ENCODE data around the gene ANO1. TPM values are rescaled to one million over a fixed set of nuclear protein-coding genes. Genes with fewer than 3 reads are reported as not detected.

ANO1 gene
- total RNA-seq, 2 experiments from 2014 or later = not detected

DNA sequence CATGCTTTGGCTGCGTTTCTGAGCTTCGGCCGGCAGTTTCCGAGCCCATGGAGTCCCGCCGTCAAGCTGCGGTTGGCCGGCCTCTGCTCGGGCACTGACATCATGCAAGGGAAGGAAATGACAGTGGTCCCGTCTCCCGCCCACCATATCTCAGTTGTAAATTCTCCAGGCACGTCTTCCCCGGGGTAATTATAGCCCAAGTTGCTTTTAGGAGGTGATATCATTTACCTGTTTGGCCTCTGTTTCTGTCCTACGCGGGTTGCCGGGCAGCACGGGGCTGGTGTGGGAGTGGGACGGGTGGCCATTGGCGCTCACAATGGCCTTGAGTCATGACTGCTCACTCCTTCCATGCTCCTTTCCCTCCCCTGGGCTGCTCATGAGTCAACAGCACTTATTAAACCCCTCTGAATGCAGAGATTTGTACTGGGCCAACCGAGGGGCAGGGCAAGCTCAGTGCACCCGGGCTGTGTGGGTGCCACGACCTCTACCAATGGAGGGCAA is 4.2 kb upstream of the ANO1 start:
- no peak for ATAC-seq (ENCODE audit: poor library complexity)
- Mint-ChIP-seq H3K27me3 (peaks cover 87% of the 10 kb centered on the region), H3K27ac (no peak overlapping the region), H3K9me3 (no peaks in the 10 kb centered on the region), H3K4me1 (ENCODE audit: low read depth) (no peaks in the 10 kb centered on the region), H3K4me3 (no peak overlapping the region), H3K36me3 (ENCODE audit: low read depth) (no peaks in the 10 kb centered on the region)
- intact Hi-C loops (cut with DNase I, micrococcal nuclease) = loop anchor here in 1 of 2 experiments (10.0 kb wide), 1 partner anchor 129 kb away; no protein-coding TSS in a partner anchor
- Histone ChIP-seq H3K9me3 (ENCODE audit: control insufficient read depth in 1 of 2, insufficient read depth in 1 of 2, low read length in 2 of 2) (no peaks in the 10 kb centered on the region), H3K4me3 (ENCODE audit: low read length) (no peak overlapping the region), H3K36me3 (ENCODE audit: insufficient read depth, low read length) (no peaks in the 10 kb centered on the region), H3K4me1 (ENCODE audit: insufficient read depth, low read length) (no peaks in the 10 kb centered on the region), H3K27me3 (ENCODE audit: control insufficient read depth in 1 of 2, insufficient read depth in 2 of 2, low read length in 2 of 2) (peaks cover 42 to 65% of the 10 kb centered on the region in 2 experiments), H3K27ac (ENCODE audit: low read depth in 1 of 2, low read length in 2 of 2) (no peak overlapping the region)
- CTCF ChIA-PET = no interaction called here
- POLR2A ChIA-PET = interaction anchor here (0.5 kb wide), 1 partner anchor 140 kb away, joined by 3 read pairs; no protein-coding TSS in a partner anchor
- TF ChIP-seq, protein P1, sequence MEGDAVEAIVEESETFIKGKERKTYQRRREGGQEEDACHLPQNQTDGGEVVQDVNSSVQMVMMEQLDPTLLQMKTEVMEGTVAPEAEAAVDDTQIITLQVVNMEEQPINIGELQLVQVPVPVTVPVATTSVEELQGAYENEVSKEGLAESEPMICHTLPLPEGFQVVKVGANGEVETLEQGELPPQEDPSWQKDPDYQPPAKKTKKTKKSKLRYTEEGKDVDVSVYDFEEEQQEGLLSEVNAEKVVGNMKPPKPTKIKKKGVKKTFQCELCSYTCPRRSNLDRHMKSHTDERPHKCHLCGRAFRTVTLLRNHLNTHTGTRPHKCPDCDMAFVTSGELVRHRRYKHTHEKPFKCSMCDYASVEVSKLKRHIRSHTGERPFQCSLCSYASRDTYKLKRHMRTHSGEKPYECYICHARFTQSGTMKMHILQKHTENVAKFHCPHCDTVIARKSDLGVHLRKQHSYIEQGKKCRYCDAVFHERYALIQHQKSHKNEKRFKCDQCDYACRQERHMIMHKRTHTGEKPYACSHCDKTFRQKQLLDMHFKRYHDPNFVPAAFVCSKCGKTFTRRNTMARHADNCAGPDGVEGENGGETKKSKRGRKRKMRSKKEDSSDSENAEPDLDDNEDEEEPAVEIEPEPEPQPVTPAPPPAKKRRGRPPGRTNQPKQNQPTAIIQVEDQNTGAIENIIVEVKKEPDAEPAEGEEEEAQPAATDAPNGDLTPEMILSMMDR (IDR thresholded peaks at IDR 0.05) = no peak
- no peak for DNase-seq

DNA sequence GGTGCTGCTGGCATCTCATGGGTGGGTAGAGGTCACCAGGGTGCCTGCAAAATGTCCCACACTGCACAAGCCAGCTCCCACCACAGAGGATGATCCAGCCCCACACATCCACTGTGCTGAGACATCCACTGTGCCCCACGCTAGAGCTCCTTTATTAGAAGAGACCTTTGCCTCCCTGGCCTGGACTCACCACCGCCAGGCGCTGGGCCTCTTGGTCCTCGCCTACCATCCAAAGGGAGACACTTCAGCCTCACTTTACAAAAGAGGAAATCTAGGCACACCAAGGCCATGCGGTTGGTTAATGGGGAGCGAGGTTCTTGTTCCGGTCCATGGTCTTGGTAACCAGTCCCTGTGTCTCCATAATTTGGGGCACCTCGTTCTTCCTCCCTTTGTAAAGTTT is 3.4 kb upstream of the ANO1 start:
- H3K9me3 Mint-ChIP-seq = no peaks in the 10 kb centered on the region
- ChIA-PET CTCF (no interaction called here), POLR2A (no interaction called here)
- Histone ChIP-seq H3K36me3 (ENCODE audit: insufficient read depth, low read length) (no peaks in the 10 kb centered on the region), H3K4me1 (ENCODE audit: insufficient read depth, low read length) (no peaks in the 10 kb centered on the region), H3K9me3 (ENCODE audit: control insufficient read depth in 1 of 2, insufficient read depth in 1 of 2, low read length in 2 of 2) (no peaks in the 10 kb centered on the region), H3K4me3 (ENCODE audit: low read length) (no peak overlapping the region), H3K27ac (ENCODE audit: low read depth in 1 of 2, low read length in 2 of 2) (no peak overlapping the region), H3K27me3 (ENCODE audit: control insufficient read depth in 1 of 2, insufficient read depth in 2 of 2, low read length in 2 of 2) (peaks cover 45 to 67% of the 10 kb centered on the region in 2 experiments)
- intact Hi-C loops (cut with DNase I, micrococcal nuclease) = loop anchor here in 1 of 2 experiments (10.0 kb wide), 1 partner anchor 130 kb away; no protein-coding TSS in a partner anchor
- H3K36me3 Mint-ChIP-seq (ENCODE audit: low read depth) = no peaks in the 10 kb centered on the region
- peaks cover 79% of the 10 kb centered on the region for H3K27me3 Mint-ChIP-seq
- H3K4me3 Mint-ChIP-seq = no peak overlapping the region
- DNase-seq (no peak), ATAC-seq (ENCODE audit: poor library complexity) (no peak)
- TF ChIP-seq, protein P1 (IDR thresholded peaks at IDR 0.05) = no peak
- no peak overlapping the region for H3K27ac Mint-ChIP-seq
- no peaks in the 10 kb centered on the region for H3K4me1 Mint-ChIP-seq (ENCODE audit: low read depth)

DNA sequence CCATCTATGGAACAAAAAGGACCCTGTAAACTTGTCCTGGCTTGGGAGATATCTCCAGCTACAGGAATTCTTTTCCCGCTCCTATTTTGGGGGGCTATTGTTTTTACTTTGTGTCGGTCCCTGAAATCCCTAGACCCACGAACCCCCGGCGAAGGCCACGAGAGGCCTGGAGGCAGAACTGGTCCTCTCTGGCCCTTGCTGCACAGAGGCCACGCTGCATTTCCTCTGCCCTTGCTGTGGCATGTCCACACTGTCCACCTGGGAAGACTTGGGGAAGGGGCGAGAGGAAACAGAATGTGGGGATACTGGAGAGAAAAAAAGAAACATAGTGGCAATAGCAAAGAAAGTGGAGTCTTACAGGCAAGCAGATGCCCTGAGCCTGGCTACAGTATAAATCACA is 2.3 kb upstream of the ANO1 start:
- ChIA-PET CTCF (no interaction called here), POLR2A (no interaction called here)
- Mint-ChIP-seq H3K9me3 (no peaks in the 10 kb centered on the region), H3K36me3 (ENCODE audit: low read depth) (no peaks in the 10 kb centered on the region), H3K27ac (no peak overlapping the region), H3K4me1 (ENCODE audit: low read depth) (no peaks in the 10 kb centered on the region), H3K4me3 (no peak overlapping the region), H3K27me3 (peaks cover 68% of the 10 kb centered on the region)
- no peak overlapping the region for H3K4me3 ChIP-seq (ENCODE audit: low read length)
- peaks cover 42 to 63% of the 10 kb centered on the region in 2 experiments for H3K27me3 ChIP-seq (ENCODE audit: control insufficient read depth in 1 of 2, insufficient read depth in 2 of 2, low read length in 2 of 2)
- intact Hi-C loops (cut with DNase I, micrococcal nuclease) = loop anchor here in 1 of 2 experiments (10.0 kb wide), 1 partner anchor 131 kb away; no protein-coding TSS in a partner anchor
- TF ChIP-seq, protein P1 (IDR thresholded peaks at IDR 0.05) = no peak
- ATAC-seq (ENCODE audit: poor library complexity) (no peak), DNase-seq (no peak)
- H3K36me3 ChIP-seq (ENCODE audit: insufficient read depth, low read length) = no peaks in the 10 kb centered on the region
- no peaks in the 10 kb centered on the region for H3K9me3 ChIP-seq (ENCODE audit: control insufficient read depth in 1 of 2, insufficient read depth in 1 of 2, low read length in 2 of 2)
- H3K27ac ChIP-seq (ENCODE audit: low read depth in 1 of 2, low read length in 2 of 2) = no peak overlapping the region
- H3K4me1 ChIP-seq (ENCODE audit: insufficient read depth, low read length) = no peaks in the 10 kb centered on the region

All from CD4-positive, alpha-beta T cell (primary cell).